ENCODE results near the gene MAP3K15. TPM values are rescaled to one million over a fixed set of nuclear protein-coding genes. Genes with fewer than 3 reads are reported as not detected.
A peak's percentile ranks its signal among the peaks of the same experiment; 100 is the strongest.

MAP3K15 gene
- total RNA-seq, 1 experiment from 2014 or later: 1.3 TPM

DNA sequence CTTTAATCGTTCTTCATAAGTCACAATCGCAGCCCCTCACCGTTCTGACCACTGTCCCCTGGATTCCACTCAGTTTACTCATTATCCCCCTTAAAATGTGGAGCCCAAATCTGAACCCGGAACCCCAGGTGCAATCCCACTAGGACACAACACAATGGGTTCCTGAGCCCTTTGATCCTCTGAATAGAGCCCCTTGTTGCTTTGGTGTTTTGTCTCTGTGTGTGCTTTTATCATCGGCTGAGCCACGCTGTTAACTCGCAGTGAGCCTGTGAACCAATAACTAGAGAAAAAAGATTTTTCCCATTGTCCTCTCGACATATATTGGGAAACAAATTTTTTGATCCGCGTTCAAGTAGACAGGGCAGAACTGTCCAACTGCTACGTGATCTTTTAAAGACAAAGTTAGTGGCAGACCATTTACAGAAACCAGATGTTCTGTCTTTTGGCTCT, 172.2 kb downstream of the MAP3K15 start:
- ChIA-PET POLR2A (no interaction called here), RAD21 (ENCODE audit: low non-redundant PET in 1 of 2, low total read pairs in 2 of 2, uncharacterized antibody in 2 of 2, unreplicated experiment in 2 of 2) (no interaction called here), CTCF (no interaction called here)
- H3K27me3 ChIP-seq (ENCODE audit: insufficient read depth, low read length): no peaks in the 10 kb centered on the region
- H3K4me2 ChIP-seq (ENCODE audit: low read length): peak overlapping the region; percentile 80
- no peak overlapping the region; the same call in 1 of the 2 replicates for H3K27ac ChIP-seq (ENCODE audit: low read depth, low read length)
- DNase-seq (ENCODE audit: low read depth, low spot score) (no peak), ATAC-seq (no peak)
- H3K4me1 ChIP-seq (ENCODE audit: control insufficient read depth in 1 of 2, insufficient read depth in 2 of 2, low read length in 2 of 2): peaks cover 3 to 14% of the 10 kb centered on the region in 2 experiments; a peak in 3 of 4 replicates
- H3K36me3 ChIP-seq (ENCODE audit: control insufficient read depth in 1 of 2, insufficient read depth in 2 of 2, low read length in 2 of 2): no peaks in the 10 kb centered on the region
- H3K79me2 ChIP-seq (ENCODE audit: insufficient read depth, low read length): peaks cover 41% of the 10 kb centered on the region
- no peaks in the 10 kb centered on the region for H4K20me1 ChIP-seq (ENCODE audit: insufficient read depth)
- intact Hi-C loops (cut with micrococcal nuclease): no loop called here
- peak overlapping the region; percentile 59 for H3K9ac ChIP-seq (ENCODE audit: low read length)
- no peaks in the 10 kb centered on the region for H3K9me2 ChIP-seq (ENCODE audit: insufficient read depth)
- H3K9me3 ChIP-seq (ENCODE audit: control insufficient read depth in 1 of 2, insufficient read depth in 1 of 2, low read depth in 1 of 2, low read length in 2 of 2): no peaks in the 10 kb centered on the region
- no peak overlapping the region for H2AFZ ChIP-seq (ENCODE audit: low read depth, low read length, poor library complexity, severe bottlenecking)
- H3K4me3 ChIP-seq (replicated peaks in 1 of 2; ENCODE audit: low read depth in 1 of 2, low read length in 2 of 2): peak overlapping the region; percentile 40 to 80
- TF ChIP-seq POLR2AphosphoS5 (IDR thresholded peaks at IDR 0.05; ENCODE audit: low read depth, low read length): no peak
- TF ChIP-seq EGR1 (IDR thresholded peaks at IDR 0.05; ENCODE audit: low read depth): no peak
- TF ChIP-seq POLR2A (IDR thresholded peaks at IDR 0.05; ENCODE audit: borderline replicate concordance, extremely low read depth, insufficient read depth, insufficient read length): no peak
- TF ChIP-seq EZH2 (IDR thresholded peaks at IDR 0.05): no peak
- no peak for TF ChIP-seq TCF7L2 (IDR thresholded peaks at IDR 0.05; ENCODE audit: borderline replicate concordance, extremely low read depth, insufficient read depth, insufficient read length)
- TF ChIP-seq, protein P1, sequence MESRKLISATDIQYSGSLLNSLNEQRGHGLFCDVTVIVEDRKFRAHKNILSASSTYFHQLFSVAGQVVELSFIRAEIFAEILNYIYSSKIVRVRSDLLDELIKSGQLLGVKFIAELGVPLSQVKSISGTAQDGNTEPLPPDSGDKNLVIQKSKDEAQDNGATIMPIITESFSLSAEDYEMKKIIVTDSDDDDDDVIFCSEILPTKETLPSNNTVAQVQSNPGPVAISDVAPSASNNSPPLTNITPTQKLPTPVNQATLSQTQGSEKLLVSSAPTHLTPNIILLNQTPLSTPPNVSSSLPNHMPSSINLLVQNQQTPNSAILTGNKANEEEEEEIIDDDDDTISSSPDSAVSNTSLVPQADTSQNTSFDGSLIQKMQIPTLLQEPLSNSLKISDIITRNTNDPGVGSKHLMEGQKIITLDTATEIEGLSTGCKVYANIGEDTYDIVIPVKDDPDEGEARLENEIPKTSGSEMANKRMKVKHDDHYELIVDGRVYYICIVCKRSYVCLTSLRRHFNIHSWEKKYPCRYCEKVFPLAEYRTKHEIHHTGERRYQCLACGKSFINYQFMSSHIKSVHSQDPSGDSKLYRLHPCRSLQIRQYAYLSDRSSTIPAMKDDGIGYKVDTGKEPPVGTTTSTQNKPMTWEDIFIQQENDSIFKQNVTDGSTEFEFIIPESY (IDR thresholded peaks at IDR 0.05; ENCODE audit: extremely low read depth, insufficient replicate concordance, low read length): no peak
- TF ChIP-seq SP1 (IDR thresholded peaks at IDR 0.05; ENCODE audit: low read depth): no peak
- TF ChIP-seq ATF3 (IDR thresholded peaks at IDR 0.05): no peak
- TF ChIP-seq CTCF (IDR thresholded peaks at IDR 0.05 in 2 of 3, conservative IDR thresholded peaks at IDR 0.05 in 1 of 3; ENCODE audit: borderline replicate concordance in 1 of 3, insufficient read depth in 1 of 3, low read depth in 2 of 3, low read length in 2 of 3): no peak
- no peak for TF ChIP-seq ZNF274 (IDR thresholded peaks at IDR 0.05; ENCODE audit: low read depth, low read length)
- no peak for TF ChIP-seq CEBPB (IDR thresholded peaks at IDR 0.05; ENCODE audit: low read depth)
- TF ChIP-seq RAD21 (IDR thresholded peaks at IDR 0.05; ENCODE audit: low read depth): no peak
- TF ChIP-seq EZH2phosphoT487 (IDR thresholded peaks at IDR 0.05; ENCODE audit: borderline replicate concordance): no peak
- BruUV-seq (replicated peaks): TSS peak; percentile 58

All from HCT116 (cell line).